ENCODE measurements around the gene DNAH8. TPM values are rescaled to one million over a fixed set of nuclear protein-coding genes. Genes with fewer than 3 reads are reported as not detected.

DNAH8 gene
- polyA plus RNA-seq, 1 of the 3 experiments (the other 2 are of a cell fraction): not detected

GRCh38 chr6:39075010-39075686, 360.0 kb downstream of the DNAH8 start (continued):
- no peak for TF ChIP-seq PBX3 (IDR thresholded peaks at IDR 0.05)
- no peak for TF ChIP-seq SIN3A (IDR thresholded peaks at IDR 0.05; ENCODE audit: borderline replicate concordance, low read depth, low read length)

GRCh38 chr6:39075807-39076622, 360.9 kb downstream of the DNAH8 start:
- no peak for DNase-seq
- ChIA-PET CTCF (interaction anchor here (1.4 kb wide), 1 partner anchor 17 kb away, joined by 3 read pairs; no protein-coding TSS in a partner anchor), POLR2A (no interaction called here)
- H3K9me3 ChIP-seq: no peaks in the 10 kb centered on the region
- no peak for TF ChIP-seq POLR2AphosphoS5 (IDR thresholded peaks at IDR 0.05; ENCODE audit: low read depth, low read length)
- no peaks in the 10 kb centered on the region for H3F3A ChIP-seq (replicated peaks; ENCODE audit: insufficient read depth)
- WGBS (ENCODE audit: low lambda C conversion rate): 55% methylated on average over 11 of the region's 11 CpGs
- no peak overlapping the region for H3K4me3 ChIP-seq (ENCODE audit: low read depth in 2 of 2, low read length in 1 of 2)
- H3K4me2 ChIP-seq: no peak overlapping the region
- no peak overlapping the region for H3K9ac ChIP-seq
- no peaks in the 10 kb centered on the region for H3K79me2 ChIP-seq (ENCODE audit: insufficient read depth)
- H2AFZ ChIP-seq (ENCODE audit: low read depth): no peak overlapping the region
- no peak overlapping the region for H3K27ac ChIP-seq (ENCODE audit: low read depth in 2 of 2, low read length in 1 of 2)
- H3K4me1 ChIP-seq (ENCODE audit: control insufficient read depth in 1 of 2, insufficient read depth in 2 of 2, low read depth in 1 of 2, low read length in 1 of 2): no peaks in the 10 kb centered on the region
- no peaks in the 10 kb centered on the region for H4K20me1 ChIP-seq (ENCODE audit: insufficient read depth)
- H3K27me3 ChIP-seq (ENCODE audit: insufficient read depth): no peaks in the 10 kb centered on the region
- no peaks in the 10 kb centered on the region for H3K9me2 ChIP-seq
- H3K36me3 ChIP-seq (replicated peaks in 1 of 2; ENCODE audit: control insufficient read depth in 1 of 2, insufficient read depth in 2 of 2, low read length in 1 of 2): no peaks in the 10 kb centered on the region

- H4K20me1 ChIP-seq (ENCODE audit: insufficient read depth): no peaks in the 10 kb centered on the region
- no peak overlapping the region for H3K4me2 ChIP-seq
- ChIA-PET POLR2A (no interaction called here), CTCF (interaction anchor here (0.8 to 2.8 kb wide), 3 partner anchors 11 to 18 kb away, joined by 3 to 8 read pairs (median 3); no protein-coding TSS in a partner anchor)
- H3K27me3 ChIP-seq (ENCODE audit: insufficient read depth): no peaks in the 10 kb centered on the region
- no peaks in the 10 kb centered on the region for H3K9me3 ChIP-seq
- H3K4me1 ChIP-seq (ENCODE audit: control insufficient read depth in 1 of 2, insufficient read depth in 2 of 2, low read depth in 1 of 2, low read length in 1 of 2): no peaks in the 10 kb centered on the region
- no peaks in the 10 kb centered on the region for H3K79me2 ChIP-seq (ENCODE audit: insufficient read depth)
- H3K9me2 ChIP-seq: no peaks in the 10 kb centered on the region
- 29% methylated on average over 8 of the region's 9 CpGs for WGBS (ENCODE audit: low lambda C conversion rate)
- H3K4me3 ChIP-seq (ENCODE audit: low read depth in 2 of 2, low read length in 1 of 2): no peak overlapping the region
- H3K36me3 ChIP-seq (replicated peaks in 1 of 2; ENCODE audit: control insufficient read depth in 1 of 2, insufficient read depth in 2 of 2, low read length in 1 of 2): no peaks in the 10 kb centered on the region
- TF ChIP-seq MAX (IDR thresholded peaks at IDR 0.05; ENCODE audit: low read depth) (no peak), RFX5 (IDR thresholded peaks at IDR 0.05; ENCODE audit: low read length) (no peak), PBX3 (IDR thresholded peaks at IDR 0.05) (no peak), FOXM1 (IDR thresholded peaks at IDR 0.05; ENCODE audit: low read depth) (no peak), IRF3 (IDR thresholded peaks at IDR 0.05; ENCODE audit: low read depth, low read length) (no peak), ELF1 (IDR thresholded peaks at IDR 0.05) (no peak), ZBTB33 (IDR thresholded peaks at IDR 0.05; ENCODE audit: borderline replicate concordance, low read depth) (no peak), MXI1 (IDR thresholded peaks at IDR 0.05; ENCODE audit: low read depth, low read length) (no peak)
- no peak for DNase-seq
- H3K9ac ChIP-seq: no peak overlapping the region
- H3K27ac ChIP-seq (ENCODE audit: low read depth in 2 of 2, low read length in 1 of 2): no peak overlapping the region
- H2AFZ ChIP-seq (ENCODE audit: low read depth): no peak overlapping the region
- no peaks in the 10 kb centered on the region for H3F3A ChIP-seq (replicated peaks; ENCODE audit: insufficient read depth)
These were observed 361.8 kb downstream of the DNAH8 start for GRCh38 chr6:39076623-39077535.
